Vagina (tissue), 2 donors: ENCODE data around the gene FHIP1A. TPM values are rescaled to one million over a fixed set of nuclear protein-coding genes. Genes with fewer than 3 reads are reported as not detected.
"Not testable (repeated sequence)": the region's sequence is repeated elsewhere in the genome, so short reads cannot be mapped to it uniquely, and the experiment has no call there.

ENCODE experiments used
- DNase-seq, 2 donors: peaks; one replicate each; pipeline ENCODE4 v3.0.0-alpha.2; 2017; ENCODE audit errors: extremely low spot score in 2 of 2
- H3K27ac ChIP-seq: fragments of 200-600 bp; sonication (generic); one replicate; pipeline ENCODE4 v1.5.1; 2019
- H3K27me3 ChIP-seq: fragments of 200-600 bp; sonication (generic); one replicate; pipeline ENCODE4 v1.5.1; 2019
- H3K36me3 ChIP-seq, 2 donors: fragments of 200-600 bp; sonication (generic); one replicate each; pipeline ENCODE4 v1.5.1; 2017 to 2019
- H3K4me1 ChIP-seq: fragments of 200-600 bp; sonication (generic); one replicate; pipeline ENCODE4 v1.5.1; 2019
- H3K4me3 ChIP-seq, 2 donors: fragments of 200-600 bp; sonication (generic); 1 replicate in 1 of 2; 2 replicates in 1 of 2; pipeline ENCODE4 v1.5.1; 2016 to 2019
- H3K9me3 ChIP-seq: fragments of 200-600 bp; sonication (generic); one replicate; pipeline ENCODE4 v1.5.1; 2019
- CTCF ChIP-seq, 3 experiments: fragments of 450-650 bp in 2 of 3; fragments of 200-600 bp in 1 of 3; sonication (generic) in 1 of 3; IDR thresholded peaks; one replicate each; pipeline ENCODE4 v1.5.1; 2017 to 2019; ENCODE audit warnings: antibody characterized with exemption in 3 of 3, mild to moderate bottlenecking in 2 of 3, moderate library complexity in 2 of 3
- POLR2A ChIP-seq, 2 donors: fragments of 450-650 bp; IDR thresholded peaks; one replicate each; pipeline ENCODE4 v1.6.1; 2017; ENCODE audit warnings: antibody characterized with exemption in 2 of 2, mild to moderate bottlenecking in 2 of 2, moderate library complexity in 2 of 2
- POLR2AphosphoS5 ChIP-seq, 2 donors: sonication (generic); formaldehyde crosslinking; IDR thresholded peaks; one replicate each; pipeline ENCODE4 v1.9.0; 2017; ENCODE audit warnings: antibody characterized with exemption in 2 of 2, mild to moderate bottlenecking in 2 of 2, low read depth in 1 of 2; ENCODE audit not compliant: insufficient read depth in 1 of 2
- intact Hi-C: fragments of 100-400 bp; cut with DNase I; formaldehyde crosslinking; loops from one replicate; pipeline ENCODE4 v1.15.1; 2023
- total RNA-seq: library from RNA; depleted of rRNA; stranded (reverse); fragments of >200 nt; gene quantifications from one replicate; pipeline ENCODE4 v1.2.3, GENCODE V29; 2016

Gene FHIP1A
- total RNA-seq, 1 donor from 2014 or later = 20.4 TPM

- Histone ChIP-seq H3K36me3 (no peaks in the 10 kb centered on the region), H3K27ac (no peak overlapping the region), H3K9me3 (no peaks in the 10 kb centered on the region), H3K4me3 (no peak overlapping the region), H3K4me1 (no peaks in the 10 kb centered on the region), H3K27me3 (no peaks in the 10 kb centered on the region)
- TF ChIP-seq POLR2AphosphoS5 (IDR thresholded peaks at IDR 0.05; ENCODE audit: insufficient read depth in 1 of 2, low read depth in 1 of 2) (peak in 1 of 2 donors; percentile 17), POLR2A (IDR thresholded peaks at IDR 0.05) (no peak), CTCF (IDR thresholded peaks at IDR 0.05) (peak; percentile 92 to 95 (median 94))
- no peak for DNase-seq
- intact Hi-C loops = loop anchor here (5.0 kb wide), 1 partner anchor 240 kb away; no protein-coding TSS in a partner anchor
Observed at GRCh38 chr4:151362404-151363164, 46.4 kb upstream of the FHIP1A start.

GRCh38 chr4:151376540-151376939, 32.4 kb upstream of the FHIP1A start:
- no peak for DNase-seq
- Histone ChIP-seq H3K9me3 (no peaks in the 10 kb centered on the region), H3K4me1 (no peaks in the 10 kb centered on the region), H3K4me3 (no peak overlapping the region), H3K27me3 (no peaks in the 10 kb centered on the region), H3K36me3 (no peaks in the 10 kb centered on the region), H3K27ac (no peak overlapping the region)
- intact Hi-C loops = no loop called here
- TF ChIP-seq CTCF (IDR thresholded peaks at IDR 0.05) (no peak), POLR2A (IDR thresholded peaks at IDR 0.05) (no peak), POLR2AphosphoS5 (IDR thresholded peaks at IDR 0.05; ENCODE audit: insufficient read depth in 1 of 2, low read depth in 1 of 2) (no peak)

- Histone ChIP-seq H3K4me3 (no peak overlapping the region), H3K27ac (no peak overlapping the region), H3K36me3 (no peaks in the 10 kb centered on the region), H3K27me3 (no peaks in the 10 kb centered on the region), H3K4me1 (no peaks in the 10 kb centered on the region), H3K9me3 (no peaks in the 10 kb centered on the region)
- no peak for DNase-seq
- TF ChIP-seq POLR2AphosphoS5 (IDR thresholded peaks at IDR 0.05; ENCODE audit: insufficient read depth in 1 of 2, low read depth in 1 of 2) (no peak), POLR2A (IDR thresholded peaks at IDR 0.05) (no peak), CTCF (IDR thresholded peaks at IDR 0.05) (no peak)
- intact Hi-C loops = no loop called here
Observed at GRCh38 chr4:151389311-151389710, 19.7 kb upstream of the FHIP1A start.

- H3K36me3 ChIP-seq, DNase-seq, H3K4me1 ChIP-seq, intact Hi-C loops, H3K9me3 ChIP-seq, H3K27ac ChIP-seq, H3K4me3 ChIP-seq, H3K27me3 ChIP-seq: not testable (repeated sequence)
Observed at GRCh38 chr4:151389799-151390198, 19.2 kb upstream of the FHIP1A start.

GRCh38 chr4:151395873-151396272, 13.1 kb upstream of the FHIP1A start:
- no peak for DNase-seq
- no peaks in the 10 kb centered on the region for H3K4me1 ChIP-seq
- H3K27me3 ChIP-seq = no peaks in the 10 kb centered on the region
- H3K4me3 ChIP-seq = no peak overlapping the region
- no peaks in the 10 kb centered on the region for H3K36me3 ChIP-seq
- TF ChIP-seq CTCF (IDR thresholded peaks at IDR 0.05) (no peak), POLR2AphosphoS5 (IDR thresholded peaks at IDR 0.05; ENCODE audit: insufficient read depth in 1 of 2, low read depth in 1 of 2) (no peak), POLR2A (IDR thresholded peaks at IDR 0.05) (no peak)
- no peaks in the 10 kb centered on the region for H3K9me3 ChIP-seq
- intact Hi-C loops = no loop called here
- H3K27ac ChIP-seq = no peak overlapping the region
